Measurements from ENCODE around the gene EID3. TPM values are rescaled to one million over a fixed set of nuclear protein-coding genes. Genes with fewer than 3 reads are reported as not detected.
A peak's percentile ranks its signal among the peaks of the same experiment; 100 is the strongest.

The EID3 gene
- total RNA-seq, 1 experiment from 2014 or later, result 3.2 TPM

- Mint-ChIP-seq H3K9me3 (ENCODE audit: unreplicated experiment) (no peaks in the 10 kb centered on the region), H3K4me3 (ENCODE audit: unreplicated experiment) (no peak overlapping the region), H3K27me3 (ENCODE audit: insufficient read depth, unreplicated experiment) (no peaks in the 10 kb centered on the region), H3K4me1 (ENCODE audit: low read depth, unreplicated experiment) (peaks cover 27% of the 10 kb centered on the region), H3K36me3 (ENCODE audit: insufficient read depth, unreplicated experiment) (peaks cover 73% of the 10 kb centered on the region), H3K27ac (ENCODE audit: unreplicated experiment) (no peak overlapping the region)
- no peak for DNase-seq
- Histone ChIP-seq H3K4me3 (ENCODE audit: low read depth, low read length) (no peak overlapping the region), H3K4me1 (peaks cover 30% of the 10 kb centered on the region), H3K36me3 (ENCODE audit: control insufficient read depth, insufficient read depth, low read length) (no peaks in the 10 kb centered on the region; the same call in 1 of the 2 replicates), H3K27me3 (replicated peaks; ENCODE audit: control insufficient read depth, insufficient read depth, low read length) (no peaks in the 10 kb centered on the region), H3K9me3 (no peaks in the 10 kb centered on the region)
- TF ChIP-seq CTCF (IDR thresholded peaks at IDR 0.05; ENCODE audit: insufficient read depth in 1 of 2, low read depth in 1 of 2, low read length in 1 of 2, severe bottlenecking in 1 of 2, unreplicated experiment in 1 of 2), result no peak
- intact Hi-C loops (cut with micrococcal nuclease; ENCODE audit: unreplicated experiment), result no loop called here
- BruUV-seq (replicated peaks), result no TSS peak
- ChIA-PET POLR2A (interaction anchor here (1.7 kb wide), 1 partner anchor 11 kb away, joined by 4 read pairs; no protein-coding TSS in a partner anchor), CTCF (no interaction called here)
These were observed 5.9 kb upstream of the EID3 start for GRCh38 chr12:104297477-104298113.

GRCh38 chr12:104299842-104300481, 3.6 kb upstream of the EID3 start:
- peaks cover 24% of the 10 kb centered on the region for H3K4me1 ChIP-seq
- peak overlapping the region; percentile 1 for H3K4me3 Mint-ChIP-seq (ENCODE audit: unreplicated experiment)
- H3K27ac Mint-ChIP-seq (ENCODE audit: unreplicated experiment), result peak overlapping the region; percentile 16
- H3K4me3 ChIP-seq (ENCODE audit: low read depth, low read length), result no peak overlapping the region
- ChIA-PET POLR2A (interaction anchor here (1.3 kb wide), 1 partner anchor 12 kb away, joined by 9 read pairs; no protein-coding TSS in a partner anchor), CTCF (interaction anchor here (1.0 kb wide), 1 partner anchor 11 kb away, joined by 3 read pairs; no protein-coding TSS in a partner anchor)
- H3K9me3 Mint-ChIP-seq (ENCODE audit: unreplicated experiment), result no peaks in the 10 kb centered on the region
- BruUV-seq (replicated peaks), result no TSS peak
- H3K9me3 ChIP-seq, result no peaks in the 10 kb centered on the region
- no peaks in the 10 kb centered on the region for H3K27me3 ChIP-seq (replicated peaks; ENCODE audit: control insufficient read depth, insufficient read depth, low read length)
- intact Hi-C loops (cut with micrococcal nuclease; ENCODE audit: unreplicated experiment), result no loop called here
- peaks cover 19% of the 10 kb centered on the region for H3K4me1 Mint-ChIP-seq (ENCODE audit: low read depth, unreplicated experiment)
- H3K27me3 Mint-ChIP-seq (ENCODE audit: insufficient read depth, unreplicated experiment), result no peaks in the 10 kb centered on the region
- peaks cover 78% of the 10 kb centered on the region for H3K36me3 Mint-ChIP-seq (ENCODE audit: insufficient read depth, unreplicated experiment)
- TF ChIP-seq CTCF (IDR thresholded peaks at IDR 0.05; ENCODE audit: insufficient read depth in 1 of 2, low read depth in 1 of 2, low read length in 1 of 2, severe bottlenecking in 1 of 2, unreplicated experiment in 1 of 2), result no peak
- no peaks in the 10 kb centered on the region for H3K36me3 ChIP-seq (ENCODE audit: control insufficient read depth, insufficient read depth, low read length)
- DNase-seq, result no peak

- no peaks in the 10 kb centered on the region for H3K9me3 Mint-ChIP-seq (ENCODE audit: unreplicated experiment)
- DNase-seq, result no peak
- Histone ChIP-seq H3K27me3 (replicated peaks; ENCODE audit: control insufficient read depth, insufficient read depth, low read length) (no peaks in the 10 kb centered on the region), H3K36me3 (ENCODE audit: control insufficient read depth, insufficient read depth, low read length) (no peaks in the 10 kb centered on the region), H3K9me3 (no peaks in the 10 kb centered on the region), H3K4me3 (ENCODE audit: low read depth, low read length) (no peak overlapping the region), H3K4me1 (peaks cover 20% of the 10 kb centered on the region)
- H3K27me3 Mint-ChIP-seq (ENCODE audit: insufficient read depth, unreplicated experiment), result no peaks in the 10 kb centered on the region
- peaks cover 72% of the 10 kb centered on the region for H3K36me3 Mint-ChIP-seq (ENCODE audit: insufficient read depth, unreplicated experiment)
- no peak for TF ChIP-seq CTCF (IDR thresholded peaks at IDR 0.05; ENCODE audit: insufficient read depth in 1 of 2, low read depth in 1 of 2, low read length in 1 of 2, severe bottlenecking in 1 of 2, unreplicated experiment in 1 of 2)
- no peak overlapping the region for H3K27ac Mint-ChIP-seq (ENCODE audit: unreplicated experiment)
- H3K4me1 Mint-ChIP-seq (ENCODE audit: low read depth, unreplicated experiment), result peaks cover 32% of the 10 kb centered on the region
- BruUV-seq (replicated peaks), result no TSS peak
- no peak overlapping the region for H3K4me3 Mint-ChIP-seq (ENCODE audit: unreplicated experiment)
- intact Hi-C loops (cut with micrococcal nuclease; ENCODE audit: unreplicated experiment), result no loop called here
- ChIA-PET POLR2A (no interaction called here), CTCF (no interaction called here)
These were observed 896 bp downstream of the EID3 start for GRCh38 chr12:104304261-104305009.

All from Caco-2 (cell line).